DMS114 treated with DMSO at 0.1 percent for 48 hours (cell line): ENCODE measurements around the gene ARHGAP26.

Experiments used
- DNase-seq: peaks from one replicate; lab custom pipeline; 2025; ENCODE audit not compliant: unreplicated experiment; lab: John Stamatoyannopoulos, UW

Gene ARHGAP26

DNA sequence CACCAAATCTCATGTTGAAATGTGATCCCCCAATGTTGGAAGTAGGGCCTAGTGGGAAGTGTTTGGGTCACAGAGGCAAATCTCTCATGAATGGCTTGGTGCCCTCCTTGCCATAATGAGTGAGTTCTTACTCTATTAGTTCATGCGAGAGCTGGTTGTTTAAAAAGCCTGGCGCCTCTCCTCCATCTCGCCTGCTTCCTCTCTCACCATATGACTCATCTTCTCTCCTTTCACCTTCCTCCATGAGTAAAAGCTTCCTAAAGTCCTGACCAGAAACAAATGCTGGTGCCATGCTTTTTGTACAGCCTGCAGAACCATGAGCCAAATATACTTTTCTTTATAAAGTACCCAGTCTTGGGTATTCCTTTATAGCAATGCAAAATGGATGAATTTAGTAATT lies 20.9 kb upstream of the ARHGAP26 start:
- DNase-seq = no peak

DNA sequence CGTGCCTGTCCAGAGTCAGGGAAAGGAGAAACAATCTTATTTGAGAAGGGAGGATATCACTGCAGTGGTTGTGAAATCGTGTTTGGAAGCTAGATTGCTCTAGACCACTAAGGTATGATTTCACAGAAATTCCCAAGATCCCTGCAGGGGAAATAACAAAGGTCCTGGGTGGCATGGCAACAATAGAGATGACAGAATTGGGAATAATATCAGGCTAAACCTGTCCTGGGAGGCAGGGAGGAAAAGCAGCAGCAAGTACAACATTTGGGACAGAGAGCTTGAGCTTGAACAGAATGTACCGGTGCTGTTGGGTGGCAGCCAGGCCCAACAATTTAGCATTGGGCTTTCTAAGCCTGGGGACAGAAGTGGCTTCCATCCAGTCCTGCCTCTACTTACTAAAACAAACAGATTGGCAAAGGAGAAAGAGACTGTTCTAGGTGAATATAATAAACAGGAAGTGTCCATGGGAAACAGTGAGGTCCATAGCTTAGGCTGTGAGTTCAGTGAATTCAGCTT lies 17.0 kb upstream of the ARHGAP26 start:
- DNase-seq = no peak

DNA sequence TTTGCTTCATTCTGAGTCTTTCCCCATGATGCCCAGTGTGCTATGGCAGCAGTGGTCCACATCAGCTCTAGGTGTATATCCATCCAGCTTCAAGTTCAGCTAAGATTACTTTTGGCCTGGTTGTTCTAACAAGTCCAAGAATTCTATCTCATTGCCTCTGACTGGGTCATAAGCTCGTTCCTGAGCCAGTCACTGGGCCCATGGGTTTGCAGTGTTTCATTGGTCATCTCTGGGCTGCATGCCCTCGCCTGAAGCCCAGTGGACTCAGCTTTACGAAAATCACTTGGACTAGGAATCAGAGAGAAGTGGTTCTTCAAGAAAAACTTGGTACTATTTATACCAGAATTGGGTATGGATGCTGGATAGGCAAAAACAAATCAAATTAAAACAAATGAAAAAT lies 16.1 kb upstream of the ARHGAP26 start:
- DNase-seq = no peak

DNA sequence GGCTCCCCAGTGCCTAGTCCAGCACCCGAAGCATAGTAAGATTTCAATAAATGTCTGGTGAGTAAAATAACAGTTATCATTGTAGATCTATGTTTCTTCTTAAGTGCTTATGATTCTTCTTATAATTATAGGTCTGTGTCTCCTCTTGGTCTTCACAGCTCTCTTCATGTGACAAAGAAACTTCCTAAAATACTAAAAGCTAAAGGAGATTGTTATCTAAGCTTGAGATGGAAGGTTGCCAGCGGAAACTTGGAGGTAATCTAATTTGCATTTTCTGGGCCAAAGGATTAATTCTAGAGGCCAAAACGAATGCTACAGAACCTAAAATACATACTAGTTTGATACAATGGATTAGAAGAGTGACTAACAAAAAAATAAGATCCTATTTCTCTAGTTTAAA lies 13.6 kb upstream of the ARHGAP26 start:
- DNase-seq = no peak

DNA sequence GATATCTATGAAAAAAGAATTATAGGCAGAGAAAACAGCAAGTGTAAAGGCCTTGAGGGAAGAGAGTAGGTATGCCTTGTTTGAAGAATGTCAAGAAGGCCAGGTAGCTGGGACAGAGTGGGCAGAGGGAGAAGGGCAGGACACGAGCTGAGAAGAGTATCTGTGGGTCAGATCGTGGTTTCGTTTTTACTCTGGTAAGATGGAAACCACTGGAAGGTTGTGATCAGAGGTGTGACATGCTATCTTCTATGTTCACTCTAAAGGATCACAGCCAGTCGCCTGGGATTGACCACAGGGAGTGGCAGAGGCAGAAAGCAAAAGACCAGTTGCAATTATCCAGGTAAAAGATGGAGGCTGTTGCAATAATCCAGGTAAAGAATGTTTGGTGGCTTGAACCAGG lies 12.6 kb upstream of the ARHGAP26 start:
- DNase-seq = no peak

DNA sequence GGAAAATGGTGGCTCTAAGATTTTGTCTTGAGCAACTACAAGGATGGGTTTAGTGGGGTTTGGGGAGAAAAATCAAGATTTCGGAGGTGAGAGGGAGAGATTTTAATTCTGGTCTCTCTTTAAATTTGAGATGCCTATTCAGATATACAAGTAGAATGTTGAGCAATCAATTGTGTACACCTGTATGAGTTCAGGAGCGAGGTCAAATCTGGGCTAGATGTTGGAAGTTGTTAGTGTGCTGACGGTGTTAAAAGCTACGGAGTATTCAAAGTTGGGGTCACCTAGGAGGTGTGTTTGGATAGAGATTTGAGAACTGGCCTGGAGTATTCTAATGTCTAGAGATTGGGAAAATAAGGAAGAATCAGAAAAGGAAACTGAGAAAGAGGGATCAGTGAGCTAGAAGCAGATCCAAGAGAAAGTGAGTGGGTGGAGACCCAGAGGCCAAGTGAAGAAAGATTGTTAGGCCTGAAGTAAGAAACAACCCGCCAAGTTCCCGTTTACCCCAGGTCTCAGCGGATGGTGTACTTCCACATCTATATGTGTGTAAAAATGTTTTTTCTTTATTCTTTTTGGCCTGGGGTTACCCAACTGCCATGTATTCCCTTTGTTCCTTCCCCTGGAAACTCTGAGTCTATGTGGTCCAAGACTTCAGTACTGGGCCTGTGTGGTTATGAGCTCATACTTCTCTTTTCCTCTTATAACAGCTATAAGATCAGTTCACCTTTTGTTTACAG lies 11.9 kb upstream of the ARHGAP26 start:
- no peak for DNase-seq

DNA sequence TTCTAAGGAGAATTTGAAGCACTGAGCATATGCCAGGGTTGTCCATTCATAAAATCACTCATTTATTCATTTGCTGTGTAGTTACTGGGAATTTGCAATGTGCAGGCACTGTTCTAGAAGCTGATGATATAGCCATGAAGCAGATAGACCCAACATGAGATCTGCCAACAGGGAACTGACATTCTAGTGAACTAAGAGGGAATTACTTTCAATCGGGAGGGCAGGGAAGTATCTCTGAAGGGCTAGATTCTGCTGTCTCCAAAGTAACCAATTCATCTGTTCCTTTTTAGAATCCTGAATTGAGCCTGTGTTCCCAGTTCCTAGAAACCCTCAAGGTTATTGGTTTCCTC lies 11.4 kb upstream of the ARHGAP26 start:
- DNase-seq = no peak

DNA sequence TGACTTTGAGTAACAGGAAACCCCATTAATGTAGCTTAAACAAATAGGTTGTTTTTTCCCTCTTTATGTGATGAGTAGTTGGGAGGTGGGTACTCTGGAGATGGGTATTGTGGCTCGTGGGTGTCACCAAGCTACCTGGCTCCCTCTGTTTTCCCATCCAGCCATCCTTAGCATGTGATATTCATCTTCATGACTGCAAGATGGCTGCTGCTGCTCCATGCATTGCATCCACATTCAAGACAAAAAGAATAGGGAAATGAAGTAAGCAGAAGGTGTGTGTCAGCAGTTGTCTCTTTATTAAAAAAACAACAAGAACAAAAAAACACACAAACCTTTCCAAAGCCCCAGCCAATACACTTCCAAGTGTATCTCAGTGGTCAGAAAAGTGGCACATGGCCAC lies 6.5 kb upstream of the ARHGAP26 start:
- no peak for DNase-seq

DNA sequence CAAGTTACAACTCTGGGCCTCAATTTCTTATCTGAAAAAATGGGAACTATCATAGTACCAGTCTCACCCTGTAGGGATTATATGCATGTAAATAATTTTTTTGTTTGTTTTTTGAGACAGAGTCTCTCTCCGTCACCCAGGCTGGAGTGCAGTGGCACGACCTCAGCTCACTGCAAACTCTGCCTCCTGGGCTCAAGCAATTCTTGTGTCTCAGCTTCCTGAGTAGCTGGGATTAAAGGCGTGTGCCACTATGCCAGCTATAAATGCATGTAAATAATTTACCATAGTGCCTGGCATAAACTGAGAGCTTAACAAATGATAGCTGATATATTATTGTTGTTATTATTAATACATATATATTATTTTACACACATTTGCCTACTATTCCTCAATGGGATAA lies 3.0 kb upstream of the ARHGAP26 start:
- DNase-seq = no peak

DNA sequence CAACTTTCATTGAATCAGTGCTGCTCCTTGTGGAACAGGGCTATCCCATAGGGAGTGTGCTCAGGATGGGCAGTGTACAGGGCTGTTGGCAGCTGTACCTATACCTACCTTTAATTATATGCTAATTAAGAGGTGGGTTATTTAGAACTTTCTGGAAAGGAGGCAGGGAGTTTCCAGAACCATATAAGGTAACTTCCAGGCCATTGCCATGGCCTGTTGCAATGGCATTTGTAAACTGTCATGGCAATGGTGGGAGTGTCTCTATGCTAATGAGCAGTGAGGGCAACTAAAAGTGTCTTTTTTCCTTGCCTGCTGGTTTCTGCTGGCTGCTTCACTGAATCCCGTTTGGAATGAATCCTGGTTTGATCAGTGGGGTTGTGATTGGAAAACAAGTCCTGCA lies 2.3 kb upstream of the ARHGAP26 start:
- DNase-seq = no peak

DNA sequence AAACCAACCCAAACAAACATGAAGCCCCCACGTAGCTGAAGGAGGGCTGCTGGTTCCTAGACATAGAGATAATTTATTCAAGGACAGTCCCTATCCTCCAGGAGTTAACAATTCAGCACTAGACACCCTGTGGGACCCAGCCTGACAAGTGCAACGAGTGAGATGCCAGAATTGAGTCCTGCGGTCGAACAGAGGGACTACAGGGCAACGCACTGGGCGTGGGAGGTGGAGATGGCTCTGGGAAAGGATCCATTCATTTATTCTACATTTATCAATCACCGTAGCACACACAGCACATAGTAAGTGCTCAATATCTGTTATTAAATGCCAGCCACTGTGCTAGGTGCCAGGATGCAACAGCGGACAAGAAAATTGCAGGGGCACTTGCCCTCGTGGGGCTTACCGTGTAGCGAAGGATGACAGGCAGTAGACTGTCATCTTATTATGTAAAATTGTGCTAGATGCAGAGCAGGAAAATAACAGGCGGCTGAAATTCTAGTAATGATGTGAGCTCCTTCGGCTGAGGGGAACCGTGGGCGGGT lies 855 bp upstream of the ARHGAP26 start:
- DNase-seq = peak; percentile 27

DNA sequence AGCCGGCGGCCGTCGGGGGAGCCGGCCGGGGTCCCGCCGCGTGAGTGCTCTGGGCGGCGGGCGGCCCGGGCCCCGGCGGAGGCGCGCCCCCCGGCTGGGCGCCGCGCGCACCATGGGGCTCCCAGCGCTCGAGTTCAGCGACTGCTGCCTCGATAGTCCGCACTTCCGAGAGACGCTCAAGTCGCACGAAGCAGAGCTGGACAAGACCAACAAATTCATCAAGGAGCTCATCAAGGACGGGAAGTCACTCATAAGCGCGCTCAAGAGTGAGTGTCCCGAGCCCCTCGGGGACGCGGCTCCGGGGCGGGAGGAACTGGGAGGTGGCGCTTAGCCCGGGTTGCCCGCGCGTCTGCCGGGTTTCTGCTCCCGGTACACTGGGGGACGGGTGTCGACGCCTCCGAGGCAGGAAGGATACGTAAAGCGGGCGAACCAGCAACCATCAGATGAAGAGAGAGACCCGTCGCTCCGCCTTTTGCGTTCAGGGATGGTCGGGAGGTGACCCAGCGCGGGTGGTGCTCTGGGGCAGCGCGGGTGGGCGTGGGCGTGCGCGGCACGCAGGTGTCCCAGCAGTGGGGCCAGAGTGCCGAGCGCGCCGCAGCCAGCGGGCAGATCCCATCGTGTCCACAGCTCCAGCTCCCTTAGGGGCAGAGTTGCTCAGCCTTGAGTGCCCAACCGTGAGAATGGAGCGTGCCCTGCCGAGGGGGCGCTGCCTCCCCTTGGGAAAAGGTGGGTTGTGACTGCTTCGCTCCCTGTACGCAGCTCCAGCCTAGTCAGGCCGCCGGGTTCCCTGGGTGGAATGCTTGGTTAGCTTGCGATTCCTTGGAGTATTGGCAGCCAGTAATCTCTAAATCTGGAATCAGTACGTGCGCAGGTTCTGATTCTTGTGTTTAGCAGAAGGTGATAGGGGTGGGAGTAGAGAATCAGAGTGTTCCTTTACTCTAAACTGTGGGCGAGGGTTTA lies 753 bp downstream of the ARHGAP26 start:
- no peak for DNase-seq

DNA sequence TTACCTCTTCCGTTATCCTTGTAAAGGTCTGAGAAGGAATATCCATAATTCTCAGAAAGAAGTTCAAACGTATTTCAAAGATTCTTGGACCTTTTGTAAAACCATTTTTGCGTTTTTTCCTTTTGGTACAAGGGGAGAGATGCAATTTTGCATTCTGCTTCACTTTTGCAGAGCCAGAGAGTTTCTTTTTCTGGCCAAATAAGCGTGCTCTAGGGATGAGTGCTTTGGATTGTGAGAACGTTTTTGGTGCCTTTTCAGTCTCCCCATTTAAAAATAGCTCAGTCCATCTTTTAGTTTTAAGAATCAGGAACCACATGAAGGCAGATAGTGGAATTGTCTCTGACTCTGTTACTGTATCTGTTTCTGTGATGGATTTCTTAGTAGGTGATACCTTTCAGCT lies 1.5 kb downstream of the ARHGAP26 start:
- no peak for DNase-seq

DNA sequence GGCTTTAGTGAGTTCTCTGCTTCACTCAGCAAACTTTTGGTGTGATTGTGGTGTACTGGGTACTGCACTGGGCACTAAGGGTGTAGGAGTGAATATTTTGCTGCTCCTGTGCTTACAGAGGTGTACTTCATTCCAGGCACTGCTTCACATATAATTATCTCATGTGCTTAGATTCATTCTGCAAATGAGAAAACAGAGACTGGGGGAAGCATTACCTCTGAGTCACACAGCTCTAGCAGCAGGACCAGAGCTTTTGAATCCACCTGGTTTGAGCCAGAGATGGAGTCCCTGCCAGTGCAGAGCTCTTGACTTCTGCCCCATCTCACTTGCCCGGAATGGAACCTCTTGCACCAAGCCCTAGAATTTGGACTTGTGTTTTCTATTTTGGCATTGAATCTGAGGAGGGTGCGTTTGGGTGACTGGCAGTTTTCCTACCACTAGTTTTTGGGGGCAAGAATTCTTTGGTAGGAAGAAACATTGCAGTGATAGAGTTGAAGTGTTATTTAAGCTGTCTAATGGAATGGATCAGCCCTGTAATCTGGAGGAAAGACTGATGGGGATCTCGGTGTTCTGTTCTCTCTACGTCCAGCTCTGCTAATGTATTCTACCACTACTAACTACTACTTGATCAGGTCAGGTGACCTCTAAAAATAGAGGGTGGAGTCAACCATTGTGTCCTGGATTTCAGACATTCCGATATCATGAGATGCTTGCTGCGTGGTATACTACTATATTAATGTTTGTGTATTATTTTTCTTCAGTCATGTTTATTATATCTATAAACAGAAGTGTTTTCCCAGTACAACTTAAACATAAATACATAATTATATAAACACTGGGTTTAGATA lies 2.5 kb downstream of the ARHGAP26 start:
- no peak for DNase-seq

DNA sequence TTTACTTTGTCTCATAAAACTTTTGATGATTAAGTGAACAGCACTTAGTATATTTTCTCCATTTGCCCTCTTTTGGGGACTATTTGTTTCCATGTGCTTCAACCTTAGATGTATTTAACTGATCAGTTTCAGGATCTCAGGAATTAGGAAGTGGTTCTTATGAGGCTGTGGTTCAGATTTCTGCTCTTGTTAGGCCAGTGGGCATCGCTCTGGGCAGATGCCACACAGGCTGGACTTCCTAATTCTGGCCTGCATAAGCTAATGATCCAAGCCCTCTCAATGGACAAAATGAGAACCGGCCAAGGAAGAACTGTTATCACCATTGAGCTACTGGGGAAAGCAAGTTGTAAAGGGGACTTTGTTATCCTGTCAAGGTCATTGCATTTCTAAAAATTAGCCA lies 6.9 kb downstream of the ARHGAP26 start:
- DNase-seq = no peak

DNA sequence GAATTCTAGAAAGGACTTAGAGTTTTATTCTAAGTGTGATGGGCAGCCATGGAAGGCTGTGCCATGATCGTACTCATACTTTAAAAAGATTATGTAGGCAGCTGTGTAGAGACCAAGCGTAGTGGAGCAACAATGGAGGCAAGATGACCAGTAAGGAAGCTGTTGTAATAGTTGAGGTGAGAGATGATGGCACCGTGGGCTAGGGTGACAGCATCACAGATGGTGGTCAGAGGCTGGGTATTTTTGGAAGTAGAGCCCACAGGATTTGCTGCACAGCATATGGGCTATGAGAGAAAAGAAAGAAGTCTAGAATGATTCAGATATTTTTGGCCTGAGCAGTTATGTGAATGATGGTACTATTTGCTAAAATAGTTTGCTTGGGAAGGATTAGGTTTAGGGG lies 7.7 kb downstream of the ARHGAP26 start:
- DNase-seq = no peak

DNA sequence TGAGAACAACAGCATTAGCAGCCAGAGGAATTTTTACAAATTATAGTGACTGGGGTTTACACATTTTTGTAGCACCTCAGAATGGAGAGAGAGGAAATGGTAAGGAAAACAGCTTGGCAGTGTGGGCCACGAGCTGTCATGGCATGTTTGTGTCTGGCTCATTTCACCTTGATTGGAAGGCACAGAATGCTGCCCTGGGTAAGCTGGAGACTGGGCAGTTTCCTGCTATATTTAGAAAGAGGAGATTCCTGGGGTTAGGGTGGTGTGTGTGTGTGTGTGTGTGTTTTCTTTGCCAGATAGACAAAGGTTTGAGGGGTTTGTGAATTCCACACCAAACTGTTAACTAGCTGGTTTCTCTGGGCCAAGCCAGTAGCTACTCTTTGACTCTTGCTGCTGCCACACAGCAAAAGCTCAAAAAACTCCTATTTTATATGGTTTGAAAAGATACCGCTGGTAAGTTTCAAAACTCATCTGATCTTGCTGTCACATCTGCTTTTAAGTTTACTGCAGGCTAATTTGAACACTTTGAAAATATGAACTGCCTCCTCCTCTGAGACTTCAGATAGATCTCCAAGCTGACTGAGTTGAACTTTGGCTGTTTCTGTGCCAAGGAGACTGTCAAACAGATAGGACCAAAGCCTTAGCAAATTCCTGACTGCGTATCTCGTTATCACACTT lies 9.1 kb downstream of the ARHGAP26 start:
- DNase-seq = no peak

DNA sequence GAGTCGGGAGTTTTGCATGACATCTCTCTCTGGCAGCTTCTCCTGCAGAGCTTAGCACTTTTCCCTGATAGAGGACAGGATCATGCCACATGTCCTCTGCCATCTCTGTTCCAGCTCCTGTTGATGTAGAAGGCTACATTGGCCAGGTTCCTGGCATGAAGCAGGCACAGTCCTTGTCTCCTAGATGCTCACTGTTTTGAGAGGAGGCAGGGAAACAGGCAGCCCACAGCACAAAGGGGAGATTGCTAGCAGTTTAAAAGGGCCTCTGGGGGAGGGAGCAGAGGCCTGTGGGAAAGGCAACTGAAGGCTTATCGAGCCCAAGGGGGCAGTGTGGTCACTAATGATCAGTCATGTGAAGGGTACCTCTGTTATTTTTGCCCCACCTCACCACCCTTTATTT lies 10.7 kb downstream of the ARHGAP26 start:
- no peak for DNase-seq

DNA sequence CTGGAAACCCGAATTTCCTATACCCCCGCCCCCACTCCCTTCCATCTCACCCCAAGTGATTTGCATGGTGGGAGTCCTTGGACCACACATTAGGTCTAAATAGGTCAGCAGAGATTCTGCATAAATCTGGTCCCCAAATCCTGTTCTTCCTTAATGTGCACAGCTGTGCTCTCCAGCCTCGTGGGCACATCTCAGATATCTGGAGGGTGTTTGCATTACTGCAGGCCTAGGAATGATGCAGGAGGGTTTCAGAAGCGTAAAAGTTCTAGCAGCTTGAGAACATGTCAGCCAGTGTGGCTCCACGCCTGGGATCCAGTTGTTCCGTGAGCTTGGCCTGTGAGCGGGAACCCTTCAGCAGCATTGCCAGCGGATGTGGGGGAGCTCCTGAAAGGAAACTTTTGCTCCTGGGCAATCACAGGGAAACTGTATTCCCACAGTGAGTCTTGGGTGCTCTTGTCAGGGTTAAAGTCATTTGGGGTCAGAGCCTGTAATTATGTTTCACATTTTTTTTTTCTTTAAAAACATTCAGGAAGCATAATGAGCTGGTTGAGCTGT lies 12.9 kb downstream of the ARHGAP26 start:
- DNase-seq = no peak
